SK-N-SH (cell line): Measurements from ENCODE around the gene CHRM1.

Experiments used
- CTCF ChIP-seq: fragments of 200-600 bp; sonication (generic); IDR thresholded peaks from 2 replicates; pipeline ENCODE4 v1.6.1; 2017; ENCODE audit warnings: antibody characterized with exemption, mild to moderate bottlenecking, moderate library complexity
- ELF1 ChIP-seq: IDR thresholded peaks from 2 replicates; pipeline ENCODE4 v1.4.0; 2012
- EP300 ChIP-seq, 2 experiments: IDR thresholded peaks; 2 replicates each; pipeline versions ENCODE4 v1.4.0 to v1.6.1; 2012; ENCODE audit warnings: borderline replicate concordance in 1 of 2, low read depth in 1 of 2, low read length in 1 of 2
- GABPA ChIP-seq: IDR thresholded peaks from 2 replicates; pipeline ENCODE4 v1.4.0; 2012; ENCODE audit warnings: low read depth, mild to moderate bottlenecking
- POLR2AphosphoS5 ChIP-seq: IDR thresholded peaks from 2 replicates; pipeline ENCODE4 v1.6.1; 2012; ENCODE audit warnings: low read depth, low read length
- REST ChIP-seq: IDR thresholded peaks from 2 replicates; pipeline ENCODE4 v1.6.1; 2012; ENCODE audit warnings: mild to moderate bottlenecking, low read depth, low read length, moderate library complexity
- ZBTB33 ChIP-seq: IDR thresholded peaks from 2 replicates; pipeline ENCODE4 v1.4.0; 2012; ENCODE audit warnings: low read depth, borderline replicate concordance

- no peak for TF ChIP-seq GABPA
- no peak for TF ChIP-seq POLR2AphosphoS5
- TF ChIP-seq EP300 (IDR thresholded peaks at IDR 0.05; ENCODE audit: borderline replicate concordance in 1 of 2, low read depth in 1 of 2, low read length in 1 of 2), result no peak
- no peak for TF ChIP-seq REST
- no peak for TF ChIP-seq CTCF
- TF ChIP-seq ZBTB33, result no peak
- TF ChIP-seq ELF1, result no peak
Observed at GRCh38 chr11:62917906-62918502, 3.2 kb downstream of the CHRM1 start.
